K562 (cell line): ENCODE results near the gene PRKD2. TPM values are rescaled to one million over a fixed set of nuclear protein-coding genes. Genes with fewer than 3 reads are reported as not detected.

Source experiments
- ARID3A ChIP-seq: IDR thresholded peaks from 2 replicates; pipeline ENCODE4 v1.6.1; 2012; ENCODE audit warnings: low read depth, low read length, improper control_type of control experiment, borderline replicate concordance
- CHCHD3 ChIP-seq: fragments of 250-450 bp; sonication (Bioruptor Pico); IDR thresholded peaks from 2 replicates; pipeline ENCODE4 v2.1.2; 2022; ENCODE audit warnings: mild to moderate bottlenecking
- CLOCK ChIP-seq: fragments of 250-450 bp; sonication (Bioruptor Pico); IDR thresholded peaks from 2 replicates; pipeline ENCODE4 v1.4.0; 2020; ENCODE audit warnings: mild to moderate bottlenecking, moderate library complexity, borderline replicate concordance
- ELF4 ChIP-seq: fragments of 450-650 bp; formaldehyde crosslinking; IDR thresholded peaks from 2 replicates; pipeline ENCODE4 v1.4.0; 2022; ENCODE audit warnings: missing genetic modification characterization
- FOXA3 ChIP-seq, 2 experiments: fragments of 450-650 bp in 1 of 2; sonication (generic) in 1 of 2; formaldehyde crosslinking; IDR thresholded peaks in 1 of 2; conservative IDR thresholded peaks in 1 of 2; 2 replicates each; pipeline versions ENCODE4 v1.4.0 to v1.8.0; 2020 to 2022; ENCODE audit warnings: mild to moderate bottlenecking in 2 of 2, missing genetic modification reagents in 1 of 2
- HBP1 ChIP-seq: fragments of 450-650 bp; formaldehyde crosslinking; IDR thresholded peaks from 2 replicates; pipeline ENCODE4 v1.4.0; 2022; ENCODE audit warnings: missing genetic modification characterization
- NONO ChIP-seq, 2 experiments: fragments of 200-400 bp in 1 of 2; fragments of 450-650 bp in 1 of 2; formaldehyde crosslinking in 1 of 2; IDR thresholded peaks; 2 replicates each; pipeline ENCODE4 v1.6.1; 2017; ENCODE audit warnings: low read depth in 2 of 2, mild to moderate bottlenecking in 2 of 2, moderate library complexity in 2 of 2, low read length in 1 of 2
- NR1H2 ChIP-seq: sonication (generic); formaldehyde crosslinking; IDR thresholded peaks from 2 replicates; pipeline ENCODE4 v1.4.0; 2020; ENCODE audit warnings: mild to moderate bottlenecking, missing genetic modification reagents
- PTTG1 ChIP-seq: fragments of 450-650 bp; IDR thresholded peaks from 2 replicates; pipeline ENCODE4 v1.6.1; 2016; ENCODE audit warnings: low read depth, mild to moderate bottlenecking, missing genetic modification characterization, missing compliant biosample characterization
- SNIP1 ChIP-seq: fragments of 450-650 bp; IDR thresholded peaks from 2 replicates; pipeline ENCODE4 v1.7.1; 2017; ENCODE audit warnings: low read depth, mild to moderate bottlenecking
- ZNF239 ChIP-seq: fragments of 250-450 bp; sonication (Bioruptor Pico); IDR thresholded peaks from 2 replicates; pipeline ENCODE4 v1.4.0; 2020; ENCODE audit warnings: mild to moderate bottlenecking
- ZNF263 ChIP-seq: sonication (generic); formaldehyde crosslinking; IDR thresholded peaks from 2 replicates; pipeline ENCODE4 v1.8.0; 2022; ENCODE audit warnings: mild to moderate bottlenecking, missing genetic modification reagents, borderline replicate concordance
- ZNF398 ChIP-seq: fragments of 250-450 bp; sonication (Bioruptor Pico); IDR thresholded peaks from 2 replicates; pipeline ENCODE4 v1.8.0; 2021; ENCODE audit warnings: moderate library complexity, mild to moderate bottlenecking, inconsistent platforms
- ZNF41 ChIP-seq: fragments of 250-450 bp; sonication (Bioruptor Pico); conservative IDR thresholded peaks from 2 replicates; pipeline ENCODE4 v1.4.0; 2020; ENCODE audit warnings: mild to moderate bottlenecking
- ZNF444 ChIP-seq: fragments of 250-450 bp; sonication (Bioruptor Pico); IDR thresholded peaks from 2 replicates; pipeline ENCODE4 v1.4.0; 2020; ENCODE audit warnings: mild to moderate bottlenecking, moderate library complexity
- ZNF79 ChIP-seq: fragments of 250-450 bp; sonication (Bioruptor Pico); IDR thresholded peaks from 2 replicates; pipeline ENCODE4 v1.4.0; 2020; ENCODE audit warnings: low read depth, mild to moderate bottlenecking, moderate library complexity
- polyA plus RNA-seq, 8 experiments: library from polyadenylated mRNA; depleted of rRNA in 4 of 8; stranded (reverse) in 5 of 8; unstranded in 3 of 8; fragments of >200 nt; fragmentation: Nextera tagmentation in 2 of 8; fragmentation: Illumina TruSeq in 1 of 8; extraction: Ambion mirVana in 2 of 8; extraction: Trizol in 1 of 8; gene quantifications; 2 replicates each; pipeline versions ENCODE4 v1.2.1 to v1.2.3, GENCODE V29; 2011 to 2014; ENCODE audit warnings: inconsistent platforms in 1 of 8, missing spikeins in 1 of 8
- total RNA-seq, 7 experiments: library from RNA; depleted of rRNA in 6 of 7; stranded (reverse); fragments of >200 nt in 6 of 7; fragmentation: Illumina TruSeq in 2 of 7; extraction: Trizol in 2 of 7; gene quantifications; 2 replicates each; pipeline versions ENCODE4 v1.2.1 to v1.2.3, GENCODE V29; 2011 to 2021; ENCODE audit warnings: low replicate concordance in 1 of 7

The PRKD2 gene
- total and polyA plus RNA-seq, 9 of the 15 experiments (the other 6 are each of a cell fraction or from before 2014, with no cell fraction given), result 1.8 to 60.0 (median 15.0) TPM

- TF ChIP-seq ARID3A (no peak), ELF4 (CRISPR knock-in tag) (0 out of 2 replicates have a peak, but pooled peaks have one; percentile 34), CLOCK (no peak), NR1H2 (no peak), FOXA3 (CRISPR knock-in tag; conservative IDR thresholded peaks at IDR 0.05 in 1 of 2, IDR thresholded peaks at IDR 0.05 in 1 of 2) (no peak), PTTG1 (no peak), CHCHD3 (CRISPR knock-in tag) (no peak), SNIP1 (no peak), ZNF239 (no peak), ZNF444 (CRISPR knock-in tag) (no peak), ZNF79 (CRISPR knock-in tag) (no peak), NONO (IDR thresholded peaks at IDR 0.05; ENCODE audit: low read depth in 2 of 2, low read length in 1 of 2) (no peak), ZNF263 (CRISPR knock-in tag) (peak; percentile 85), HBP1 (CRISPR knock-in tag) (0 out of 2 replicates have a peak, but pooled peaks have one; percentile 23), ZNF41 (no peak), ZNF398 (CRISPR knock-in tag) (no peak)
Observed at GRCh38 chr19:46731584-46731983, 14.7 kb upstream of the PRKD2 start (continued).
